Astrocyte (in vitro differentiated cells and primary cell): ENCODE data around the gene CBX6. TPM values are rescaled to one million over a fixed set of nuclear protein-coding genes. Genes with fewer than 3 reads are reported as not detected.

Experiments
- DNase-seq: peaks from one replicate; pipeline ENCODE4 v3.0.0-alpha.2; 2010; ENCODE audit warnings: low read depth
- FAIRE-seq: peaks from 2 replicates; lab custom pipeline; 2011; peaks lifted over from hg19 to GRCh38; lab: Jason Lieb, UNC
- H2AFZ ChIP-seq: 2 replicates; pipeline ENCODE4 v1.6.0; 2012; ENCODE audit warnings: low read depth, low read length, inconsistent platforms
- H3K27ac ChIP-seq: 2 replicates; pipeline ENCODE4 v1.5.1; 2011; ENCODE audit warnings: low read depth, low read length, inconsistent platforms
- H3K27me3 ChIP-seq: 2 replicates; pipeline ENCODE4 v1.6.0; 2011; ENCODE audit warnings: low read length, inconsistent platforms; ENCODE audit not compliant: insufficient read depth
- H3K36me3 ChIP-seq: 2 replicates; pipeline ENCODE4 v1.5.1; 2011; ENCODE audit warnings: low read length, inconsistent platforms; ENCODE audit not compliant: insufficient read depth
- H3K4me1 ChIP-seq: 2 replicates; pipeline ENCODE4 v1.5.1; 2011; ENCODE audit warnings: low read length, inconsistent platforms; ENCODE audit not compliant: insufficient read depth
- H3K4me2 ChIP-seq: 2 replicates; pipeline ENCODE4 v1.6.0; 2012; ENCODE audit warnings: low read length, inconsistent platforms
- H3K4me3 ChIP-seq: 2 replicates; pipeline ENCODE4 v1.5.1; 2011; ENCODE audit warnings: low read depth, mild to moderate bottlenecking, low read length, inconsistent platforms; ENCODE audit not compliant: insufficient read depth
- H3K79me2 ChIP-seq: 2 replicates; pipeline ENCODE4 v1.6.0; 2012; ENCODE audit warnings: mild to moderate bottlenecking, low read length, inconsistent platforms; ENCODE audit not compliant: insufficient read depth
- H3K9ac ChIP-seq: 2 replicates; pipeline ENCODE4 v1.6.0; 2012; ENCODE audit warnings: mild to moderate bottlenecking, low read length, inconsistent platforms
- H3K9me3 ChIP-seq: 2 replicates; pipeline ENCODE4 v1.5.1; 2012; ENCODE audit warnings: low read depth, mild to moderate bottlenecking, low read length, inconsistent platforms; ENCODE audit not compliant: insufficient read depth
- H4K20me1 ChIP-seq: 2 replicates; pipeline ENCODE4 v1.6.0; 2012; ENCODE audit warnings: low read length, inconsistent platforms; ENCODE audit not compliant: insufficient read depth
- H3K27ac Mint-ChIP-seq: one replicate; pipeline ENCODE4 v1.8.0; 2021; ENCODE audit warnings: mild to moderate bottlenecking, mixed read lengths; ENCODE audit not compliant: unreplicated experiment
- H3K27me3 Mint-ChIP-seq: one replicate; pipeline ENCODE4 v1.8.0; 2021; ENCODE audit warnings: low read depth, mixed read lengths; ENCODE audit not compliant: unreplicated experiment
- H3K36me3 Mint-ChIP-seq: one replicate; pipeline ENCODE4 v1.8.0; 2021; ENCODE audit warnings: low read depth, mixed read lengths; ENCODE audit not compliant: unreplicated experiment
- H3K4me1 Mint-ChIP-seq: one replicate; pipeline ENCODE4 v1.8.0; 2021; ENCODE audit warnings: low read depth, mixed read lengths; ENCODE audit not compliant: unreplicated experiment
- H3K4me3 Mint-ChIP-seq: one replicate; pipeline ENCODE4 v1.8.0; 2021; ENCODE audit warnings: mild to moderate bottlenecking, moderate library complexity, mixed read lengths; ENCODE audit not compliant: unreplicated experiment
- H3K9me3 Mint-ChIP-seq: one replicate; pipeline ENCODE4 v1.8.0; 2021; ENCODE audit warnings: mild to moderate bottlenecking, mixed read lengths; ENCODE audit not compliant: unreplicated experiment
- EZH2 ChIP-seq: IDR thresholded peaks from 2 replicates; pipeline ENCODE4 v1.6.1; 2012; ENCODE audit warnings: mild to moderate bottlenecking, low read length, inconsistent platforms; ENCODE audit not compliant: insufficient read depth
- total RNA-seq: library from RNA; stranded (reverse); gene quantifications from 2 replicates; pipeline ENCODE4 v1.2.1, GENCODE V29; 2021
- TF ChIP-seq, protein P1 (sequence below): IDR thresholded peaks from 2 replicates; pipeline ENCODE4 v1.5.1; 2011; ENCODE audit warnings: low read depth, mild to moderate bottlenecking, inconsistent platforms, low read length, moderate library complexity; ENCODE audit not compliant: insufficient read depth

The CBX6 gene
- total RNA-seq, 1 donor from 2014 or later: 34.9 TPM

DNA sequence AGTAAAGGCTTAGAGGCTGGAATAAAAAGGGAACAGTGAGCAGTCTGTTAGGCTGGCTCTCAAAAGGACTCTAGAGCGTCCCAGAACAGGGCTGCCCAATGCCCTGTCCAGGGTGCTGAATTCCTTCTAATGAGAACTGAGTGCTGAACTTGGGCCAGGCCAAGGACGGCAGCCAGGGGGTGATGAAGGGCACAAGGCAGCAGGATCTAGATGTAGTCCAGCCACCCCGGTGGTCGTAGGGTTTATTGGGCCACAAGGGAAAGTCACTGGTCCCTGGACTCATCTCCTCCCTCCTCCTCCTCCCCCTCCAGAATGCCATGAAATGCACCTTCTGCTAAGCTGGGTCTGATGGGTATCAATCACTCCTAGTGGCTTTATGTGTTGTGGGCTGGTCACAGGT, 47.4 kb downstream of the CBX6 start:
- Histone ChIP-seq H3K9ac (no peak overlapping the region), H3K79me2 (no peaks in the 10 kb centered on the region), H2AFZ (no peak overlapping the region), H3K36me3 (no peaks in the 10 kb centered on the region), H3K4me2 (no peak overlapping the region), H3K27me3 (peaks cover 9% of the 10 kb centered on the region), H4K20me1 (peaks cover 7% of the 10 kb centered on the region), H3K27ac (no peak overlapping the region), H3K4me1 (no peaks in the 10 kb centered on the region), H3K4me3 (no peak overlapping the region), H3K9me3 (no peaks in the 10 kb centered on the region)
- Mint-ChIP-seq H3K4me1 (no peaks in the 10 kb centered on the region), H3K27ac (no peak overlapping the region), H3K9me3 (peaks cover 4% of the 10 kb centered on the region), H3K4me3 (peak overlapping the region; percentile 13), H3K36me3 (peaks cover 7% of the 10 kb centered on the region), H3K27me3 (peaks cover 40% of the 10 kb centered on the region)
- FAIRE-seq (no peak), DNase-seq (peak; percentile 50)
- TF ChIP-seq, protein P1, sequence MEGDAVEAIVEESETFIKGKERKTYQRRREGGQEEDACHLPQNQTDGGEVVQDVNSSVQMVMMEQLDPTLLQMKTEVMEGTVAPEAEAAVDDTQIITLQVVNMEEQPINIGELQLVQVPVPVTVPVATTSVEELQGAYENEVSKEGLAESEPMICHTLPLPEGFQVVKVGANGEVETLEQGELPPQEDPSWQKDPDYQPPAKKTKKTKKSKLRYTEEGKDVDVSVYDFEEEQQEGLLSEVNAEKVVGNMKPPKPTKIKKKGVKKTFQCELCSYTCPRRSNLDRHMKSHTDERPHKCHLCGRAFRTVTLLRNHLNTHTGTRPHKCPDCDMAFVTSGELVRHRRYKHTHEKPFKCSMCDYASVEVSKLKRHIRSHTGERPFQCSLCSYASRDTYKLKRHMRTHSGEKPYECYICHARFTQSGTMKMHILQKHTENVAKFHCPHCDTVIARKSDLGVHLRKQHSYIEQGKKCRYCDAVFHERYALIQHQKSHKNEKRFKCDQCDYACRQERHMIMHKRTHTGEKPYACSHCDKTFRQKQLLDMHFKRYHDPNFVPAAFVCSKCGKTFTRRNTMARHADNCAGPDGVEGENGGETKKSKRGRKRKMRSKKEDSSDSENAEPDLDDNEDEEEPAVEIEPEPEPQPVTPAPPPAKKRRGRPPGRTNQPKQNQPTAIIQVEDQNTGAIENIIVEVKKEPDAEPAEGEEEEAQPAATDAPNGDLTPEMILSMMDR: peak; percentile 22
- no peak for TF ChIP-seq EZH2

DNA sequence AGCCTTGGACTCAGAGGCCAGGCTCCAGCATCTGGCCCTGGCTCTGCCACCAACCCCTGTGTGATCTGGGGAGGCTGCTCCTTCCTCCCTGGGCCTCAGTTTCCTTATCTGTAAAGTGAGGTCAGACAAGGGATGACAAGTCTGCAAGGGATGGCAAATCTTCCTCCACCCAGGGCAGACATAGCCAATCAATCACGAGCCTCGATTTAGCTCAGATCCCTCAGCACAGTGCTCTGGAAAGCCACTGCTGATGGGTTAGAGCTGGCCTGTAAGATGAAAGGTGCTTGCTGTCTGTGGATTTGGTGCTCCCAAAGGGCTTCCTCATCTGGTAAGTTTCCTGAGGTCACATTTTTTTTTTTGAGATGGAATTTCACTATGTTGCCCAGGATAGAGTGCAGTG, 48.4 kb downstream of the CBX6 start:
- H3K9me3 ChIP-seq: no peaks in the 10 kb centered on the region
- no peaks in the 10 kb centered on the region for H3K4me1 ChIP-seq
- no peaks in the 10 kb centered on the region for H3K4me1 Mint-ChIP-seq
- no peak overlapping the region for H3K9ac ChIP-seq
- no peak overlapping the region for H2AFZ ChIP-seq
- peaks cover 7% of the 10 kb centered on the region for H3K36me3 Mint-ChIP-seq
- H3K79me2 ChIP-seq: no peaks in the 10 kb centered on the region
- no peak overlapping the region for H3K27ac Mint-ChIP-seq
- H4K20me1 ChIP-seq: peaks cover 7% of the 10 kb centered on the region
- H3K27me3 ChIP-seq: peaks cover 15% of the 10 kb centered on the region
- peaks cover 4% of the 10 kb centered on the region for H3K9me3 Mint-ChIP-seq
- H3K4me3 Mint-ChIP-seq: no peak overlapping the region
- no peak overlapping the region for H3K27ac ChIP-seq
- no peak overlapping the region for H3K4me3 ChIP-seq
- no peak for DNase-seq
- H3K4me2 ChIP-seq: no peak overlapping the region
- no peaks in the 10 kb centered on the region for H3K36me3 ChIP-seq
- peaks cover 48% of the 10 kb centered on the region for H3K27me3 Mint-ChIP-seq
- FAIRE-seq: no peak
- TF ChIP-seq, protein P1: no peak
- TF ChIP-seq EZH2: no peak

DNA sequence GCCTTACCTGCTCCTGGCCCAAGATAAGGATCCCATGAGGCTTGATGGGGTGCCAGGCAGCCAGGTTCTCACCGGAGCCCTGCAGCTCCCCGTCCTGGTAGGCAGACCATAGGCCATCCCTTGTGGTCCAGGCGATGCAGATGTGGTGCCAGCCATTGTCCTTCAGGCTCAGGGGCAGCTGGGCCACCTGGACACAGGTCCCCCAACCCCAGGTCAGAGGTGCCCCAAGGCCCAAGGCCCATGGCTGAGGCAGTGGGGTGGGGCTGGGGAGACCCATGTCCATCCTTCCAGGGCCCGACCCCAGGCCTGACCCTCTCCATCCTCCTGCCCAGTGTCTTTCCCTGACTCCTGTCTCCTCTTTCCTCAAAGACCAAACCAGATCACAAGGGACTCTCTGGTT, 48.9 kb downstream of the CBX6 start:
- H3K9me3 Mint-ChIP-seq: peaks cover 4% of the 10 kb centered on the region
- no peak overlapping the region for H3K9ac ChIP-seq
- H3K4me1 Mint-ChIP-seq: no peaks in the 10 kb centered on the region
- H4K20me1 ChIP-seq: peaks cover 7% of the 10 kb centered on the region
- H3K27me3 ChIP-seq: peaks cover 15% of the 10 kb centered on the region
- H3K79me2 ChIP-seq: no peaks in the 10 kb centered on the region
- peaks cover 7% of the 10 kb centered on the region for H3K36me3 Mint-ChIP-seq
- no peak for FAIRE-seq
- H3K4me3 Mint-ChIP-seq: no peak overlapping the region
- no peak overlapping the region for H3K4me2 ChIP-seq
- no peak for DNase-seq
- H3K4me1 ChIP-seq: no peaks in the 10 kb centered on the region
- H3K27ac Mint-ChIP-seq: no peak overlapping the region
- H3K4me3 ChIP-seq: no peak overlapping the region
- no peak overlapping the region for H3K27ac ChIP-seq
- H2AFZ ChIP-seq: no peak overlapping the region
- H3K36me3 ChIP-seq: no peaks in the 10 kb centered on the region
- no peak for TF ChIP-seq EZH2
- TF ChIP-seq, protein P1: no peak
- H3K27me3 Mint-ChIP-seq: peaks cover 53% of the 10 kb centered on the region
- no peaks in the 10 kb centered on the region for H3K9me3 ChIP-seq
